Lung (tissue), 12 donors: ENCODE data around the gene EPHA6. TPM values are rescaled to one million over a fixed set of nuclear protein-coding genes. Genes with fewer than 3 reads are reported as not detected.

Experiments
- ATAC-seq: fragments of 200-7000 bp; cut with Tn5 transposase; one replicate; pipeline ENCODE4 v1.9.1; 2020; ENCODE audit warnings: moderate number of reproducible peaks; ENCODE audit not compliant: insufficient read depth, low FRiP score
- DNase-seq, 3 donors: peaks; one replicate each; pipeline ENCODE4 v3.0.0-alpha.2; 2013 to 2017
- H3K27ac ChIP-seq, 2 donors: one replicate each; pipeline ENCODE4 v1.5.1; 2013; ENCODE audit warnings: mild to moderate bottlenecking in 2 of 2, moderate library complexity in 2 of 2, control low read depth in 1 of 2, inconsistent platforms in 1 of 2, low read depth in 1 of 2, low read length in 1 of 2
- H3K27me3 ChIP-seq, 3 donors: one replicate each; pipeline ENCODE4 v1.5.1; 2013; ENCODE audit warnings: low read length in 2 of 3; ENCODE audit not compliant: control insufficient read depth in 3 of 3, insufficient read depth in 3 of 3
- H3K36me3 ChIP-seq, 4 donors: one replicate each; pipeline ENCODE4 v1.5.1; 2013; ENCODE audit warnings: low read length in 4 of 4, mild to moderate bottlenecking in 1 of 4, moderate library complexity in 1 of 4; ENCODE audit not compliant: control insufficient read depth in 4 of 4, insufficient read depth in 4 of 4
- H3K4me1 ChIP-seq, 5 donors: one replicate each; pipeline ENCODE4 v1.5.1; 2013; ENCODE audit warnings: low read length in 5 of 5, mild to moderate bottlenecking in 2 of 5, moderate library complexity in 1 of 5; ENCODE audit not compliant: control insufficient read depth in 5 of 5, insufficient read depth in 5 of 5
- H3K4me3 ChIP-seq: one replicate; pipeline ENCODE4 v1.5.1; 2013; ENCODE audit warnings: mild to moderate bottlenecking, control low read depth, moderate library complexity
- H3K9ac ChIP-seq, 2 donors: one replicate each; pipeline ENCODE4 v1.5.1; 2013; ENCODE audit warnings: low read length in 2 of 2, control low read depth in 1 of 2; ENCODE audit not compliant: insufficient read depth in 1 of 2
- H3K9me3 ChIP-seq, 4 donors: one replicate each; pipeline ENCODE4 v1.5.1; 2013; ENCODE audit warnings: low read length in 3 of 4, mild to moderate bottlenecking in 1 of 4, moderate library complexity in 1 of 4; ENCODE audit not compliant: control insufficient read depth in 4 of 4, insufficient read depth in 3 of 4
- WGBS, 2 donors: extraction: QIAGEN DNeasy Blood & Tissue Kit; methylation state at CpG; one replicate each; pipeline ENCODE4 v1.1.7; 2013; 5-methylcytosine and 5-hydroxymethylcytosine counted together
- polyA plus RNA-seq, 2 donors: library from polyadenylated mRNA; stranded (reverse); fragments of 200-250 nt; gene quantifications; one replicate each; pipeline ENCODE4 v1.2.1, GENCODE V29; 2013
- total RNA-seq, 2 donors: library from RNA; depleted of rRNA in 1 of 2; stranded (reverse); fragments of >200 nt in 1 of 2; gene quantifications; one replicate each; pipeline ENCODE4 v1.2.1, GENCODE V29; 2014 to 2021
- TF ChIP-seq, protein P1 (sequence below): IDR thresholded peaks from 2 replicates; pipeline ENCODE4 v1.5.1; 2012; ENCODE audit warnings: mild to moderate bottlenecking; ENCODE audit errors: control extremely low read depth, extremely low read depth
- donor health status: control.
- donor health status: control.
- donor health status: Bipolar disorder and iron deficiency.
- donor health status: healthy.
- donor health status: DM: yes; HTN: yes; CAD: no.

The EPHA6 gene
- total and polyA plus RNA-seq, 4 donors = 0.31 to 1.3 TPM; not detected in 2

DNA sequence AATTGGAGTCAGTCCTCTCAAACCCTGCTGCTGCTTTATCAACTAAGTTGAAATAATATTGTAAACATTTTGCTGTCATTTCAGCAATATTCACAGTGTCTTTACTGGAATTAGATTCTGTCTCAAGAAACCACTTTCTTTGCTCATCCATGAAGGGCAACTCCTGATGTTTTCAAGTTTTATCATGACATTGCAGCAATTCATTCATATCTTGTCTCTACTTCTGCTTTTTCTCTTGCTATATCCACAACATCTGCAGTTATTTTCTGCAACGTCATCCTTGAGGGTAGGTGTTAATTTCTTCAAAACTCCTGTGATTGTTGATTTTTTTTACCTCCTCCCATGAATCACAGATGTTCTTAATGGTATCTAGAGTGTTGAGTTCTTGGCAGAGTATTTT, 181.6 kb downstream of the EPHA6 start:
- TF ChIP-seq, protein P1, sequence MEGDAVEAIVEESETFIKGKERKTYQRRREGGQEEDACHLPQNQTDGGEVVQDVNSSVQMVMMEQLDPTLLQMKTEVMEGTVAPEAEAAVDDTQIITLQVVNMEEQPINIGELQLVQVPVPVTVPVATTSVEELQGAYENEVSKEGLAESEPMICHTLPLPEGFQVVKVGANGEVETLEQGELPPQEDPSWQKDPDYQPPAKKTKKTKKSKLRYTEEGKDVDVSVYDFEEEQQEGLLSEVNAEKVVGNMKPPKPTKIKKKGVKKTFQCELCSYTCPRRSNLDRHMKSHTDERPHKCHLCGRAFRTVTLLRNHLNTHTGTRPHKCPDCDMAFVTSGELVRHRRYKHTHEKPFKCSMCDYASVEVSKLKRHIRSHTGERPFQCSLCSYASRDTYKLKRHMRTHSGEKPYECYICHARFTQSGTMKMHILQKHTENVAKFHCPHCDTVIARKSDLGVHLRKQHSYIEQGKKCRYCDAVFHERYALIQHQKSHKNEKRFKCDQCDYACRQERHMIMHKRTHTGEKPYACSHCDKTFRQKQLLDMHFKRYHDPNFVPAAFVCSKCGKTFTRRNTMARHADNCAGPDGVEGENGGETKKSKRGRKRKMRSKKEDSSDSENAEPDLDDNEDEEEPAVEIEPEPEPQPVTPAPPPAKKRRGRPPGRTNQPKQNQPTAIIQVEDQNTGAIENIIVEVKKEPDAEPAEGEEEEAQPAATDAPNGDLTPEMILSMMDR = no peak
- Histone ChIP-seq H3K27me3 (no peaks in the 10 kb centered on the region), H3K9me3 (no peaks in the 10 kb centered on the region), H3K36me3 (no peaks in the 10 kb centered on the region), H3K4me3 (no peak overlapping the region), H3K4me1 (peaks cover 0 to 4% (median 0%) of the 10 kb centered on the region in 5 donors), H3K9ac (no peak overlapping the region), H3K27ac (no peak overlapping the region)
- 33 to 46% methylated on average over 1 of the region's 1 CpG for WGBS, 2 donors
- DNase-seq (no peak), ATAC-seq (no peak)

- Histone ChIP-seq H3K9me3 (no peaks in the 10 kb centered on the region), H3K4me1 (no peaks in the 10 kb centered on the region), H3K4me3 (no peak overlapping the region), H3K27me3 (no peaks in the 10 kb centered on the region), H3K9ac (no peak overlapping the region), H3K27ac (no peak overlapping the region), H3K36me3 (no peaks in the 10 kb centered on the region)
- ATAC-seq (no peak), DNase-seq (no peak)
- 79 to 83% methylated on average over 1 of the region's 1 CpG for WGBS, 2 donors
- TF ChIP-seq, protein P1 = no peak
Observed at GRCh38 chr3:97001611-97002010, 187.2 kb downstream of the EPHA6 start.

GRCh38 chr3:97009427-97010019, 195.1 kb downstream of the EPHA6 start:
- TF ChIP-seq, protein P1 = no peak
- DNase-seq (no peak), ATAC-seq (no peak)
- Histone ChIP-seq H3K9ac (no peak overlapping the region), H3K27me3 (no peaks in the 10 kb centered on the region), H3K27ac (no peak overlapping the region), H3K4me3 (no peak overlapping the region), H3K4me1 (peaks cover 0 to 4% (median 0%) of the 10 kb centered on the region in 5 donors), H3K9me3 (peaks cover 0 to 7% (median 5%) of the 10 kb centered on the region in 4 donors), H3K36me3 (no peaks in the 10 kb centered on the region)
- WGBS, 2 donors = 69 to 70% methylated on average over 7 of the region's 7 CpGs
